Measurements from ENCODE around the gene KIFC1. TPM values are rescaled to one million over a fixed set of nuclear protein-coding genes. Genes with fewer than 3 reads are reported as not detected.

Gene KIFC1
- total RNA-seq, 2 experiments from 2014 or later, result 157 to 167 TPM

- ChIA-PET CTCF (interaction anchor here (0.9 kb wide), 2 partner anchors 11 to 14 kb away, joined by 3 to 4 read pairs; partner anchors contain the start of gene KIFC1), POLR2A (no interaction called here)
- H3K36me3 Mint-ChIP-seq (ENCODE audit: low read depth), result peaks cover 71% of the 10 kb centered on the region
- H3K4me1 Mint-ChIP-seq, result peaks cover 46% of the 10 kb centered on the region
- H3K4me3 Mint-ChIP-seq, result no peak overlapping the region
- H3K27me3 Mint-ChIP-seq, result no peaks in the 10 kb centered on the region
- no peak for DNase-seq
- H3K9me3 Mint-ChIP-seq, result no peaks in the 10 kb centered on the region
- H3K27ac Mint-ChIP-seq, result peak overlapping the region; percentile 81
Measured at GRCh38 chr6:33406126-33406525, 14.5 kb downstream of the KIFC1 start.

DNA sequence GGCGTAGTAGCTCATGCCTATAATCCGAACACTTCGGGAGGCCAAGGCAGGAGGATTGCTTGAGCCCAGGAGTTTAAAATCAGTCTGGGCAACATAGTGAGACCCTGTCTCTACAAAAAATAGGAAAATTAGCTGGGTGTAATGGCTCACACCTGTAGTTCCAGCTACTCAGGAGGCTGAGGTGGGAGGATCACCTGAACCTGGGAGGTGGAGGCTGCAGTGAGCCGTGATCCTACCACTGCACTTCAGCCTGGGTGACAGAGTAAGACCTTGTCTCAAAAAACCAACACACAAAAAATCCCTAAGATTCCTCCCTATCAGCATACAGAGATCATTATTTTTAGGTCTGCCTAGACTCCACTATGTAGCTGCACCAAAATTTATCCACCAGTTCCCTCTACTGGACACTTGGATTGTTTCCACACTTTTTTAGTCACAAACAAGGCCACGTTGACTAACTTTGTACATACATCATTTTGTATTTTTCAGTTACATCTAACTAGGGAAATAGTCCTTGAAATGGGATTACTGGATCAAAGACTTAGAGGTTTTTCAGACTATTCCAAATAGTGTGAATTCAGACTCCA is 15.6 kb downstream of the KIFC1 start:
- no peak for DNase-seq
- Mint-ChIP-seq H3K27me3 (no peaks in the 10 kb centered on the region), H3K4me1 (peaks cover 52% of the 10 kb centered on the region), H3K27ac (no peak overlapping the region), H3K9me3 (no peaks in the 10 kb centered on the region), H3K36me3 (ENCODE audit: low read depth) (peaks cover 65% of the 10 kb centered on the region), H3K4me3 (no peak overlapping the region)
- CTCF ChIA-PET, result interaction anchor here (0.6 to 1.9 kb wide), 4 partner anchors 12 to 557 kb away, joined by 3 to 5 read pairs (median 4); no protein-coding TSS in a partner anchor
- POLR2A ChIA-PET, result no interaction called here

GRCh38 chr6:33410050-33410710 is 18.6 kb downstream of the KIFC1 start:
- Mint-ChIP-seq H3K4me1 (peaks cover 61% of the 10 kb centered on the region), H3K36me3 (ENCODE audit: low read depth) (peaks cover 60% of the 10 kb centered on the region), H3K27ac (peak overlapping the region; percentile 97), H3K4me3 (peak overlapping the region; percentile 78), H3K9me3 (no peaks in the 10 kb centered on the region), H3K27me3 (no peaks in the 10 kb centered on the region)
- peak; percentile 97 for DNase-seq
- ChIA-PET POLR2A (interaction anchor here (1.0 to 1.4 kb wide), 3 partner anchors 10 to 66 kb away, joined by 3 read pairs; partner anchors contain the start of gene SYNGAP1), CTCF (interaction anchor here (0.7 to 1.2 kb wide), 4 partner anchors 9 to 162 kb away, joined by 3 read pairs; no protein-coding TSS in a partner anchor)

DNA sequence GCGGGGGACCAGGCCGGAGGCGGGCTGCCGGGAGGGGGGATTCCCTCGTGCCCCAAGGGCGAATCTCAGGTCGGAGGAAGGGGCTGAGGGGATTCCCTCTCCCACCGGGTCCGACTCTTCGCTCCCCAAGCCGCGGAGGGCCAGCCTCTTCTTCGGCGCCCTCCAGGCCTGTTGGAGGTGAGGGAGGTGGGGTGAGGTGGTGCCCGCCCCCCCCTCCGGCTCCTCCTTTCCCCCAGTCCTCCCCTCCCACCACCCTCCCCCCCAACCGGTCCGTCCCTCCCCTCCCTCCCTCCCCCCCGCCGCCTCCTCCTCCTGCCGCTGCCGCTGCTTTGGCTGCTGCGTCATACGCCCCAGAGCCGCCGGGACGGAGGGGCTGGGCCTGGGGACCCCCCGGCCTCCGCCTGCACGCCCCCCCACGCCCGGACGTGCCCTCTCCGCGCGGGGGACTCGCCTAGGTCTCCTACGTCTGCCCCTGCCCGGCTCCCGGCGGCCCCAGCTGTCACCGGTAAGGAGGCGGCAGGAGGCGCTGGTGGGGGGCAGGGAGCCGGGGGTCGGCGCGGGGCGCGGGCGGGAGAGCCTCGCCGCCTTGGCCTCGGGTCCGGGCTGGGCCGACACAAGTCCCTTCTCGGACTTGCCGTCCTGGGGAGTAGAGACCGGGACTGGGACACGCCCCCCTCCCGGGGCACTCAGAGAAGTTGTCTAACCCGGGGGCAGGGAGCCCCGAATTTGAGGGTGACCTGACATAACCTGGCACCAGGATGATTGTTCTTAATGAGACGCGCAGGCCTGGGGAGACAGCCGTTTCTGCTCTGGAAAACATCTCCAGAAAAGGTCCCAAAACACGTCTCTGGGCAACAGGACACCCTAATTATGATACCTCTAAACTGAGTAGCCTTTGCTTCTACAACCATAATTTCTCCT is 19.3 kb downstream of the KIFC1 start, which contains the start of gene PHF1:
TSS of gene PHF1 (plus strand) at position 304 of the 921 bp plus-strand sequence. CDS start 1,250 bp downstream, outside the sequence.
- DNase-seq, result peak; percentile 76
- CTCF ChIA-PET, result interaction anchor here (0.9 to 1.2 kb wide), 3 partner anchors 8 to 17 kb away, joined by 3 read pairs; no protein-coding TSS in a partner anchor
- no peaks in the 10 kb centered on the region for H3K27me3 Mint-ChIP-seq
- peak within 1 kb of the TSS; percentile 97 for H3K27ac Mint-ChIP-seq
- peak within 1 kb of the TSS; percentile 78 for H3K4me3 Mint-ChIP-seq
- peaks cover 60% of the 10 kb centered on the region for H3K4me1 Mint-ChIP-seq
- peaks cover 55% of the 10 kb centered on the region for H3K36me3 Mint-ChIP-seq (ENCODE audit: low read depth)
- POLR2A ChIA-PET, result interaction anchor here (0.6 to 1.4 kb wide), 3 partner anchors 20 to 160 kb away, joined by 3 to 4 read pairs (median 3); no protein-coding TSS in a partner anchor
- no peaks in the 10 kb centered on the region for H3K9me3 Mint-ChIP-seq

DNA sequence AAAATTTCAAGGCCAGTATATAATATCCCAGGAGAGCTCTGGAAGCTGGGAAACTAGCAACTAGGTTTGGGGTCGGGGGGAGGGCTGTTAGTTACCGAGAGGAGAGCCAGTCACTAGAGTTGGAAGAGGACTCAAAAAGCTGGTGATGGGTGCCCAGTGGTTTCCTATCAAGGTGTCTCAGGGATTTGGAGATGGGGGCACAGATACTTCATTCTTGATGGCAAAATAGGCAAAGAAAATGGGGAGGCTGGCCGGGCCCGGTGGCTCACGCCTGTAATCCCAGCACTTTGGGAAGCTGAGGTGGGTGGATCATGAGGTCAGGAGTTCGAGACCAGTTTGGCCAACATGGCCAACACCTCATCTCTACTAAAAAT is 20.0 kb downstream of the KIFC1 start:
- ChIA-PET CTCF (interaction anchor here (1.1 kb wide), 1 partner anchor 15 kb away, joined by 3 read pairs; no protein-coding TSS in a partner anchor), POLR2A (interaction anchor here (0.6 kb wide), 1 partner anchor 159 kb away, joined by 4 read pairs; no protein-coding TSS in a partner anchor)
- DNase-seq, result no peak
- no peaks in the 10 kb centered on the region for H3K9me3 Mint-ChIP-seq
- H3K27ac Mint-ChIP-seq, result peak overlapping the region; percentile 82
- peaks cover 65% of the 10 kb centered on the region for H3K4me1 Mint-ChIP-seq
- H3K4me3 Mint-ChIP-seq, result peak overlapping the region; percentile 74
- peaks cover 53% of the 10 kb centered on the region for H3K36me3 Mint-ChIP-seq (ENCODE audit: low read depth)
- H3K27me3 Mint-ChIP-seq, result no peaks in the 10 kb centered on the region

GRCh38 chr6:33412140-33413009 is 20.8 kb downstream of the KIFC1 start:
- DNase-seq, result no peak
- Mint-ChIP-seq H3K9me3 (no peaks in the 10 kb centered on the region), H3K4me3 (peak overlapping the region; percentile 55), H3K27me3 (no peaks in the 10 kb centered on the region), H3K4me1 (peaks cover 71% of the 10 kb centered on the region), H3K36me3 (ENCODE audit: low read depth) (peaks cover 48% of the 10 kb centered on the region), H3K27ac (peak overlapping the region; percentile 82)
- ChIA-PET CTCF (interaction anchor here (1.1 kb wide), 1 partner anchor 16 kb away, joined by 3 read pairs; no protein-coding TSS in a partner anchor), POLR2A (no interaction called here)

- Mint-ChIP-seq H3K36me3 (ENCODE audit: low read depth) (peaks cover 43% of the 10 kb centered on the region), H3K9me3 (no peaks in the 10 kb centered on the region), H3K4me1 (peaks cover 65% of the 10 kb centered on the region), H3K27me3 (no peaks in the 10 kb centered on the region), H3K4me3 (no peak overlapping the region), H3K27ac (peak overlapping the region; percentile 75)
- ChIA-PET CTCF (no interaction called here), POLR2A (no interaction called here)
- DNase-seq, result no peak
Measured at GRCh38 chr6:33413241-33414120, 21.9 kb downstream of the KIFC1 start.

DNA sequence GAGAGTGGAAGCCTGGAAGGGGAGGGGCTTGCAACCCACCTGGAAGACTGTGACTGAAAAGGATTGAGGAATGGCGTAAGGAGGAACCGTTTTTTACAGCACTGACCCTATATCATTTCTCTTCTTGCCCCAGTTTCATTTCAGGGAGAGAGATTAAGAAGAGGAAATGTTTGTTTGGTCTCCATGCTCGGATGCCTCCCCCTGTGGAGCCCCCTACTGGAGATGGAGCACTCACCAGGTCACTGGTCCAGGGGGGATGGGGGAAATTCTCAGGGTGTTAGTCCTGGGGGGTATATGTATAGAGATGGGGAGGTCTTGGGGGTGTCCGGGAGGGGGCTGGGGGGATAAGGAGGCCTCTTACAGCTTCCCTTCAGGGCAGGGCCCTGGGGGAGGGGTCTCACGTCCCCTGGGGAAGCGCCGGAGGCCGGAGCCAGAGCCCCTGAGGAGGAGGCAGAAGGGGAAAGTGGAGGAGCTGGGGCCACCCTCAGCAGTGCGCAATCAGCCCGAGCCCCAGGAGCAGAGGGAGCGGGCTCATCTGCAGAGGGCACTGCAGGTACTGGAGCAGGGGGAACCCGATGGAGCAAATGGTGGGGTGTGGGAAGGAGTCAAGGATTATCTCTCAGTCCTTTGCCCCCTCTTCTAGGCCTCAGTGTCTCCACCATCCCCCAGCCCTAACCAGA is 23.1 kb downstream of the KIFC1 start:
- H3K27me3 Mint-ChIP-seq, result no peaks in the 10 kb centered on the region
- peak overlapping the region; percentile 75 for H3K27ac Mint-ChIP-seq
- no peaks in the 10 kb centered on the region for H3K9me3 Mint-ChIP-seq
- peaks cover 71% of the 10 kb centered on the region for H3K4me1 Mint-ChIP-seq
- ChIA-PET POLR2A (no interaction called here), CTCF (no interaction called here)
- no peak for DNase-seq
- peaks cover 34% of the 10 kb centered on the region for H3K36me3 Mint-ChIP-seq (ENCODE audit: low read depth)
- H3K4me3 Mint-ChIP-seq, result no peak overlapping the region

- Mint-ChIP-seq H3K27ac (peak overlapping the region; percentile 7), H3K36me3 (ENCODE audit: low read depth) (peaks cover 31% of the 10 kb centered on the region), H3K9me3 (no peaks in the 10 kb centered on the region), H3K27me3 (no peaks in the 10 kb centered on the region), H3K4me3 (peak overlapping the region; percentile 5), H3K4me1 (peaks cover 71% of the 10 kb centered on the region)
- no peak for DNase-seq
- POLR2A ChIA-PET, result no interaction called here
- CTCF ChIA-PET, result interaction anchor here (1.2 kb wide), 1 partner anchor 13 kb away, joined by 3 read pairs; no protein-coding TSS in a partner anchor
Measured at GRCh38 chr6:33415831-33416230, 24.2 kb downstream of the KIFC1 start.

- no peak for DNase-seq
- peak overlapping the region; percentile 95 for H3K4me3 Mint-ChIP-seq
- POLR2A ChIA-PET, result interaction anchor here (0.7 kb wide), 1 partner anchor 170 kb away, joined by 6 read pairs; no protein-coding TSS in a partner anchor
- no peaks in the 10 kb centered on the region for H3K9me3 Mint-ChIP-seq
- H3K36me3 Mint-ChIP-seq (ENCODE audit: low read depth), result peaks cover 31% of the 10 kb centered on the region
- peaks cover 3% of the 10 kb centered on the region for H3K27me3 Mint-ChIP-seq
- peak overlapping the region; percentile 97 for H3K27ac Mint-ChIP-seq
- CTCF ChIA-PET, result interaction anchor here (0.9 to 3.9 kb wide), 4 partner anchors 10 to 14 kb away, joined by 3 to 28 read pairs (median 4); no protein-coding TSS in a partner anchor
- peaks cover 73% of the 10 kb centered on the region for H3K4me1 Mint-ChIP-seq
Measured at GRCh38 chr6:33416386-33417127, 24.9 kb downstream of the KIFC1 start.

All from activated CD4-positive, alpha-beta T cell treated with anti-CD3 and anti-CD28 coated beads, Interleukin-2, amount 10 ng/mL, durations not matched to agents 7 days and 5 days (primary cell).